ENCODE data around the gene LAMA3. TPM values are rescaled to one million over a fixed set of nuclear protein-coding genes. Genes with fewer than 3 reads are reported as not detected.

Gene LAMA3
- total RNA-seq, 1 experiment from 2014 or later = 5.6 TPM

DNA sequence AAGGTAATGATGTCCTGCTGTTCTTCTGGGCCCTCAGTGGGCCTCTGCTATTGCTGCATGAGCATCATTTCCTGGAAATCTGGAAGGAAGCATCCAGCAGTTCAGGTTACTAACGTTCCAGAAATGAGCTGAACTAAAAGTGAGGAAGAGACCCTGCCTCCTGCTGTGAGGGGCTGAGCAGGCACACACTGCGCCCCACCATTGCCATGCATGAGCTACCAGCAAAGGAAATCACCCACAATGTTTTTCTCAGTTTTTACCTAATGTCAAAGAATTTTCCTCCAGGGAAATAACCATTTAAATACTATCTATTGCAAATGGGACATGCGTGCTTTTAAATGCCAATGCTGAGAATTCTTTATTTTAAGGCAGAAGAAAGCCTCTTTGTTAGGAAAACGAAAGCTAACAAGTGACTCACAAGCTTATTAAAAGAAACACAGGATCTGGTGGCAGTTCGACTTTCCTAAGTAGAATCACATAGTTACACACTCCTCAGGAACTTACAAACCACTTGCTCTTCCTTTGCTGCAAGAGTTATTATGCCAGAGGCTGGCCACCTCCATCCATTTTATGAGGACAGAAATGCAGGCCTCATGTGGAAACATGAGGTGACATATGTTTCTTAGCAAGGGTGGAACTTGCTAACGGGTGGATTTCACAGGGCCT lies 172.7 kb downstream of the LAMA3 start:
- TF ChIP-seq JUND (IDR thresholded peaks at IDR 0.05) = no peak
- peak; percentile 16; the same call in 1 of the 2 replicates for TF ChIP-seq SP1 (IDR thresholded peaks at IDR 0.05; ENCODE audit: low read depth)
- no peak for TF ChIP-seq ZFX (IDR thresholded peaks at IDR 0.05)
- no peaks in the 10 kb centered on the region for H3K36me3 ChIP-seq (ENCODE audit: control insufficient read depth in 1 of 2, insufficient read depth in 2 of 2, low read length in 2 of 2)
- H3K9me2 ChIP-seq (ENCODE audit: insufficient read depth) = no peaks in the 10 kb centered on the region
- ATAC-seq = no peak
- H2AFZ ChIP-seq (ENCODE audit: low read depth, low read length, poor library complexity, severe bottlenecking) = no peak overlapping the region
- no peak overlapping the region for H3K27ac ChIP-seq (ENCODE audit: low read depth, low read length)
- BruUV-seq (replicated peaks) = no TSS peak
- H3K79me2 ChIP-seq (ENCODE audit: insufficient read depth, low read length) = no peaks in the 10 kb centered on the region
- RAD21 ChIA-PET (ENCODE audit: low non-redundant PET in 1 of 2, low total read pairs in 2 of 2, uncharacterized antibody in 2 of 2, unreplicated experiment in 2 of 2) = no interaction called here
- no peaks in the 10 kb centered on the region for H4K20me1 ChIP-seq (ENCODE audit: insufficient read depth)
- H3K9ac ChIP-seq (ENCODE audit: low read length) = no peak overlapping the region
- peak overlapping the region; percentile 1; the same call in 1 of the 2 replicates for H3K4me2 ChIP-seq (ENCODE audit: low read length)
- peaks cover 2 to 14% of the 10 kb centered on the region in 2 experiments for H3K4me1 ChIP-seq (ENCODE audit: control insufficient read depth in 1 of 2, insufficient read depth in 2 of 2, low read length in 2 of 2)
- DNase-seq (ENCODE audit: low read depth, low spot score) = no peak
- no peaks in the 10 kb centered on the region for H3K9me3 ChIP-seq (ENCODE audit: control insufficient read depth in 1 of 2, insufficient read depth in 1 of 2, low read depth in 1 of 2, low read length in 2 of 2)
- H3K4me3 ChIP-seq (replicated peaks in 1 of 2; ENCODE audit: low read depth in 1 of 2, low read length in 2 of 2) = no peak overlapping the region
- POLR2A ChIA-PET = no interaction called here
- intact Hi-C loops (cut with micrococcal nuclease) = no loop called here
- CTCF ChIA-PET = no interaction called here
- no peaks in the 10 kb centered on the region for H3K27me3 ChIP-seq (ENCODE audit: insufficient read depth, low read length)

DNA sequence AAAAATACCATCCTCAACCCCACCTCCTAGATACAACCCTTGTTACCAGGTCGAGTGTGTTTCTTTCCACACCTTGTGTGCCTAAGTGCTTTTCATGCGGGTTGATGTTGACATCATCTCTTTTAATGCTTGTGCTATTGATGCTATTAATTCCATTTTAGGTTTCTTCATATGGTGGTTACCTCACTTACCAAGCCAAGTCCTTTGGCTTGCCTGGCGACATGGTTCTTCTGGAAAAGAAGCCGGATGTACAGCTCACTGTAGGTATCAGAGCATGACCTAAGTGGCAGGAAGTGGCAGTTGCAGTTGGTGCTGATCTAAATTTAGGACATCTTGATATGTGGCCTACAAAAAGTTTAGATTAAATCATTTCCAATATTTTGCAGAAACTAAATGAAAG lies 175.4 kb downstream of the LAMA3 start:
- Histone ChIP-seq H3K79me2 (ENCODE audit: insufficient read depth, low read length) (no peaks in the 10 kb centered on the region), H3K9ac (ENCODE audit: low read length) (no peak overlapping the region), H3K9me3 (ENCODE audit: control insufficient read depth in 1 of 2, insufficient read depth in 1 of 2, low read depth in 1 of 2, low read length in 2 of 2) (no peaks in the 10 kb centered on the region), H3K36me3 (ENCODE audit: control insufficient read depth in 1 of 2, insufficient read depth in 2 of 2, low read length in 2 of 2) (no peaks in the 10 kb centered on the region), H3K4me1 (ENCODE audit: control insufficient read depth in 1 of 2, insufficient read depth in 2 of 2, low read length in 2 of 2) (peaks cover 0 to 10% of the 10 kb centered on the region in 2 experiments; a peak in 1 of 4 replicates), H3K27me3 (ENCODE audit: insufficient read depth, low read length) (no peaks in the 10 kb centered on the region), H2AFZ (ENCODE audit: low read depth, low read length, poor library complexity, severe bottlenecking) (no peak overlapping the region), H3K4me2 (ENCODE audit: low read length) (no peak overlapping the region), H3K4me3 (replicated peaks in 1 of 2; ENCODE audit: low read depth in 1 of 2, low read length in 2 of 2) (no peak overlapping the region), H3K9me2 (ENCODE audit: insufficient read depth) (no peaks in the 10 kb centered on the region), H4K20me1 (ENCODE audit: insufficient read depth) (no peaks in the 10 kb centered on the region), H3K27ac (ENCODE audit: low read depth, low read length) (no peak overlapping the region)
- ATAC-seq = no peak
- no peak for DNase-seq (ENCODE audit: low read depth, low spot score)
- intact Hi-C loops (cut with micrococcal nuclease) = no loop called here
- TF ChIP-seq FOSL1 (IDR thresholded peaks at IDR 0.05; ENCODE audit: low read depth) (no peak), POLR2AphosphoS5 (IDR thresholded peaks at IDR 0.05; ENCODE audit: low read depth, low read length) (no peak), YY1 (IDR thresholded peaks at IDR 0.05; ENCODE audit: extremely low read depth, insufficient replicate concordance, low read depth, low read length) (no peak), ZNF274 (IDR thresholded peaks at IDR 0.05; ENCODE audit: low read depth, low read length) (no peak), POLR2A (IDR thresholded peaks at IDR 0.05; ENCODE audit: borderline replicate concordance, extremely low read depth, insufficient read depth, insufficient read length) (no peak), EGR1 (IDR thresholded peaks at IDR 0.05; ENCODE audit: low read depth) (no peak), CBX3 (IDR thresholded peaks at IDR 0.05; ENCODE audit: low read depth) (no peak), EZH2 (IDR thresholded peaks at IDR 0.05) (no peak), TCF7L2 (IDR thresholded peaks at IDR 0.05; ENCODE audit: borderline replicate concordance, extremely low read depth, insufficient read depth, insufficient read length) (no peak), SRF (IDR thresholded peaks at IDR 0.05; ENCODE audit: low read depth) (no peak), SP1 (IDR thresholded peaks at IDR 0.05; ENCODE audit: low read depth) (no peak), JUND (IDR thresholded peaks at IDR 0.05) (no peak)
- TF ChIP-seq, protein P1, sequence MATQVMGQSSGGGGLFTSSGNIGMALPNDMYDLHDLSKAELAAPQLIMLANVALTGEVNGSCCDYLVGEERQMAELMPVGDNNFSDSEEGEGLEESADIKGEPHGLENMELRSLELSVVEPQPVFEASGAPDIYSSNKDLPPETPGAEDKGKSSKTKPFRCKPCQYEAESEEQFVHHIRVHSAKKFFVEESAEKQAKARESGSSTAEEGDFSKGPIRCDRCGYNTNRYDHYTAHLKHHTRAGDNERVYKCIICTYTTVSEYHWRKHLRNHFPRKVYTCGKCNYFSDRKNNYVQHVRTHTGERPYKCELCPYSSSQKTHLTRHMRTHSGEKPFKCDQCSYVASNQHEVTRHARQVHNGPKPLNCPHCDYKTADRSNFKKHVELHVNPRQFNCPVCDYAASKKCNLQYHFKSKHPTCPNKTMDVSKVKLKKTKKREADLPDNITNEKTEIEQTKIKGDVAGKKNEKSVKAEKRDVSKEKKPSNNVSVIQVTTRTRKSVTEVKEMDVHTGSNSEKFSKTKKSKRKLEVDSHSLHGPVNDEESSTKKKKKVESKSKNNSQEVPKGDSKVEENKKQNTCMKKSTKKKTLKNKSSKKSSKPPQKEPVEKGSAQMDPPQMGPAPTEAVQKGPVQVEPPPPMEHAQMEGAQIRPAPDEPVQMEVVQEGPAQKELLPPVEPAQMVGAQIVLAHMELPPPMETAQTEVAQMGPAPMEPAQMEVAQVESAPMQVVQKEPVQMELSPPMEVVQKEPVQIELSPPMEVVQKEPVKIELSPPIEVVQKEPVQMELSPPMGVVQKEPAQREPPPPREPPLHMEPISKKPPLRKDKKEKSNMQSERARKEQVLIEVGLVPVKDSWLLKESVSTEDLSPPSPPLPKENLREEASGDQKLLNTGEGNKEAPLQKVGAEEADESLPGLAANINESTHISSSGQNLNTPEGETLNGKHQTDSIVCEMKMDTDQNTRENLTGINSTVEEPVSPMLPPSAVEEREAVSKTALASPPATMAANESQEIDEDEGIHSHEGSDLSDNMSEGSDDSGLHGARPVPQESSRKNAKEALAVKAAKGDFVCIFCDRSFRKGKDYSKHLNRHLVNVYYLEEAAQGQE (IDR thresholded peaks at IDR 0.05; ENCODE audit: low read depth) = no peak
- CTCF ChIA-PET = no interaction called here
- POLR2A ChIA-PET = no interaction called here
- RAD21 ChIA-PET (ENCODE audit: low non-redundant PET in 1 of 2, low total read pairs in 2 of 2, uncharacterized antibody in 2 of 2, unreplicated experiment in 2 of 2) = no interaction called here
- no TSS peak for BruUV-seq (replicated peaks)

Measured in HCT116 (cell line).